Posterior cingulate gyrus (tissue), 11 donors: ENCODE measurements around the gene HM13.
"Not testable (repeated sequence)": the region's sequence is repeated elsewhere in the genome, so short reads cannot be mapped to it uniquely, and the experiment has no call there.

Experiments
- DNase-seq, 10 donors: peaks; one replicate each; pipeline versions ENCODE4 v3.0.0 to v3.0.0-alpha.2; 2020 to 2021; ENCODE audit warnings: mixed read lengths in 3 of 10
- intact Hi-C: fragments of 100-400 bp; cut with DNase I; formaldehyde crosslinking; loops from one replicate; pipeline ENCODE4 v1.15.1; 2023

HM13 gene, protein sequence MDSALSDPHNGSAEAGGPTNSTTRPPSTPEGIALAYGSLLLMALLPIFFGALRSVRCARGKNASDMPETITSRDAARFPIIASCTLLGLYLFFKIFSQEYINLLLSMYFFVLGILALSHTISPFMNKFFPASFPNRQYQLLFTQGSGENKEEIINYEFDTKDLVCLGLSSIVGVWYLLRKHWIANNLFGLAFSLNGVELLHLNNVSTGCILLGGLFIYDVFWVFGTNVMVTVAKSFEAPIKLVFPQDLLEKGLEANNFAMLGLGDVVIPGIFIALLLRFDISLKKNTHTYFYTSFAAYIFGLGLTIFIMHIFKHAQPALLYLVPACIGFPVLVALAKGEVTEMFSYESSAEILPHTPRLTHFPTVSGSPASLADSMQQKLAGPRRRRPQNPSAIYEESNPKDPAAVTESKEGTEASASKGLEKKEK

DNA sequence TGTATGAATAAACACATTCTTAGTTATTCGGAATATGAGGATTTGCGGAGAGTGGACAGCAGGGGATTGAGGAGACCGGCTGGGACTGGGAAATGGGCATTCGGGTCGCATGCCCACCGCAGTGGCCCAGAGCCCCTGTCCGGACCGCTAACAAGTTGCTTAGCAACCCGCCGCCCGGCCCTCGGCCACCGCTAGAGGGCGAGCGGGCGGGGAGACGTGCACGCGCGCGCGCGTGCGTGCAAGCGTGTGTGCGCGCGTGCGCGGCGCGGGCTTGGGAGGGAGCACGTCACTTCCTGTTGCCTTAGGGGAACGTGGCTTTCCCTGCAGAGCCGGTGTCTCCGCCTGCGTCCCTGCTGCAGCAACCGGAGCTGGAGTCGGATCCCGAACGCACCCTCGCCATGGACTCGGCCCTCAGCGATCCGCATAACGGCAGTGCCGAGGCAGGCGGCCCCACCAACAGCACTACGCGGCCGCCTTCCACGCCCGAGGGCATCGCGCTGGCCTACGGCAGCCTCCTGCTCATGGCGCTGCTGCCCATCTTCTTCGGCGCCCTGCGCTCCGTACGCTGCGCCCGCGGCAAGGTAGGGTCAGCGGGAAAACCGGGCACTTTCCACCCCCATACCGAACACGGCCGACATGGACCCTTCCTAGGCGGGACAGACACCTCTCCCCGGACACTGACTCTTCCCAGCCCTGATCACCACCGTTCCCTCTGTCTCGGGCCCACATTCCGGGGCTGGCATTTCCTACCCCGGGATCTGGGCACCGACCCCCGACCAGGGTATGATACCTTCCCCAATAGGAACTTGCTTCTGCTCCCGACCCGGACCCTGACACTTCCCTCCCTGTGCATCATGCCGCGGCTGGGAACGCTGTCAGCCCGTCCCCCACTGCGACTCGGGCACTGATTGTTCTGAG is at the start of gene HM13:
Gene HM13 (plus strand): TSS at position 289 of the 918 bp plus-strand sequence. CDS start 110 bp downstream, at position 399.
- peak; percentile 87 to 99 (median 91) for DNase-seq
- intact Hi-C loops = no loop called here

DNA sequence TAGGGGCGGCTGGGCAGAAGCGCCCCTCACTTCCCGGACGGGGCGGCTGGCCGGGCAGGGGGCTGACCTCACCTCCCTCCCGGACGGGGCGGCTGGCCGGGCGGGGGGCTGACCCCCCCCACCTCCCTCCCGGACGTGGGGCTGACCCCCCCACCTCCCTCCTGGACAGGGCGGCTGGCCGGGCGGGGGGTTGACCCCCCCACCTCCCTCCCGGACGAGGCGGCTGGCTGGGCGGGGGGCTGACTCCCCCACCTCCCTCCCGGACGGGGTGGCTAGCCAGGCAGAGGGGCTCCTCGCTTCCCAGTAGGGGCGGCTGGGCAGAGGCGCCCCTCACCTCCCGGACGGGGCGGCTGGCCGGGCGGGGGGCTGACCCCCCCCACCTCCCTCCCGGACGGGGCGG is 43.3 kb upstream of the HM13 start:
- DNase-seq, intact Hi-C loops: not testable (repeated sequence)

DNA sequence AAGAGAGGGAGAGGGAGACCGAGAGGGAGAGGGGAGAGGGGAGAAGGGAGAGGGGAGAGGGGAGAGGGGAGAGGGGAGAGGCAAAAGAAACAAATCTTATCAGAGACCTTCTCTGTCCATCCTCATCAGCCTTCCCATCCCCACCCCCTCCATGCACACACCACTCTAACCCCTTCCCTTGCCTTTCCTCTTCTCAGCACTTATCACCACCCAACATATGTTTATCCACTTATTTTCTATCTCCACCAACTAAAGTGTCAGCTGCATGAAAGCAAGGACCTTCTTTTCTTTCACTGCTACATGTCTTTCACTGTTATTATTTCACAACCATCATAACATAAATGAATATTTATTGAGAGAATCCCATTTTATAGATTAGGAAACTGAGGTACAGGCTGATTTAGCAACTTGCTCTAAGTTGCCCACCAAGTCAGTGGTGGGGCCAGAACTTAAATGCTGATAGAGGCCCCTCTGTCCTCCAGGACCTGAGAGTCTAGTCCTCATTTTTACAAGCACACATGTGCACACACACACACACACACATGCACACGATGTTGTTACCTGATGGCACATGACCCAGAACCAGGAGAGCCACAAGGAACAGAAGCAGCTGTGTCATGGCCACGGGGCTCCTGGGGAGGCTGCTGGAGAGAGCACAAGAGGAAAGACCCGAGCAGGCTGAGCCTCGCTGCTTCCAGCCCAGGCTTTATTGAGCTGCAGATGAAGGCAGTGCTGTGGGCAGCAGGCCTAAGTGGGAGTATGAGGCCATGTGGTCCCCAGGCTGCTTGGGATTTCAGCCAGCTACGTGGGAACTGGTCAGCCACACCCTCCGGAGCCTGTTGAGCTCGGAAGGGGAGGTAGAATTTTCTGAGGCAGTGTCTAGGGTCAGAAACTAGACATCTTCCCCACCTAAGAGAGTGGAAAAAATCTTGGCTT is 41.6 kb upstream of the HM13 start:
- no peak for DNase-seq
- intact Hi-C loops = no loop called here

DNA sequence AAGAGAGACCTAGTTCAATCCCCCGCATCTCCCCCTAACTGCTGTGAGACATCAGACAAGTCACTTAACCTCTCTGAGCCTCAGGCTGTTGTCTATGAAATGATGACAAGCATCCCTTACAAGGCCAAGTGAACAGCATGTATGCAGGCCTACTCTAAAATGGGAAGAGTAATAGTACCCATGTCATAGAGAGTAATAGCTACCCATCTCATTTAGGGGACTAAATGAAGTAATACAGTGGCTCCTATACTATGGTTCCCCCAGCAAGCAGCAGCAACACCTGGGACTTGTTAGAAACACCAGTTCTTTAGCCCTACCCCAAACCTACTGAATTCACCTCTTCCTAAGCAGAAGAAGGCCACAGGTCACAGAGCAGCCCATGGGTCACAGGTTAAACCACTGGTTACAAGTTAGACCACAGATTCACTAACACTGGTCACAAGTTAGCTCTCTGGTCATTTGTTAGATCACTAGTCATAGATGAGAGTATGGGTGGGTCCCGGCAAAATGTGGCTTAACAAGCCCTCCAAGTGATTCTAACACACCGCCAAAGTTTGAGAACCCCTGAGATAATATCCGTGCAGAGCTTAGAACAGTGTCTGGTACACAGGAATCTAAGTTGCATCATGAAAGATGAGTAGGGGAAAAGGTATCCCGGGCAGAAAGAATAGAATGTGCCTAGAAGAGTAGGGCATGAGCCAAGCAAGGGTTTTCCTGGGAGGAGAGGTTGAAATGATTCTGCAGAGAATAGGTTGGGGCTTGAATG is 40.7 kb upstream of the HM13 start:
- intact Hi-C loops = no loop called here
- no peak for DNase-seq

DNA sequence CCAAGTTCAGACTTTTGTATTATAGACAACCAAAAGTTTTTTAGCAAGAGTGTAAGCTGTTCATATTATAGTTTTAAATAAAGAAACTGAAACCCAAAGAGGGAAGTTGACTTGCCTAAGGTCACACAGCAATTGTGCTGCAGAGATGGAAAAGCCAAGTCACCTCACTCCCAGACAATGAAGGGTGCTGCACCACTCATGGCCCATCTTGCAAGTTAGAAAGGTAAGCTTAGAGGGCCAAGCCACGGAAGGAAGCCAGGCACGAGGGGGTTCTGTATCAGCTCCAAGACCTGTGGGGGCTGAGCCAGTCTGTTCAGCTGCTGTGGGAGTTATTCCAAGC is 40.2 kb upstream of the HM13 start:
- intact Hi-C loops = no loop called here
- no peak for DNase-seq

DNA sequence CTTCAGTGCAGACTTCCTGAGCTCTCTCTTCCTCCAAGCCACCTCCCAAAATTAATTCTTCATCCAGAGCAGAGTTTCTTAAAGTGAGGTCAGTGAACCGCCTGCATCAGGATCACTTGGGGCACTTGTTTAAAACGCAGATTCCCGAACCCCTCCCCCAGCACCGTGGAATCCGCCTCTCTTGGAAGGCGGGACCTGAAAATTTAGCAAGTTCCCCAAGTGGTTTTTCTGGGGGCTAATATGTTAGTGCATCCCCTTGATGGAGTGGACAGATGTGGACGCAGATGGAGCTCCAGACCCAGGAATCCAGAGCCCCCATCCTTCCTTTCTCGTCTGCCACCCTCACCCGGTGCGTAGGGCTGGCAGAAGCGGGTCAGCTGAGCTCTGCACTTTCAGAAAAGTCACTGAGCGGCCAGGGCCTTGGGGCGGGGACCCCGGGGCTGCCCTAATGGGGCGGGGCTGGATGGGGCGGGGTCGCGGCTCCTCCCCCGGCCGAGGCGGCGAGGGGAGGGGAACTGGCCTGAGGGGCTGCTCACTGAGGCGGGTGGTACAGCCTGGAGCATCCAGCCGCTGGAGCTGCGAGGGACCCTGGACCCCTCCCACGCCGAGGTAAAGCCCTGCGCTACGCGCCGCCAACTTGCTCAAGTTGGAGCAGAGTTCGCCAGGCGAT is 39.3 kb upstream of the HM13 start, which contains the start of the genes DEFB124 and REM1:
Gene DEFB124 (minus strand): TSS at position 370 of the 670 bp plus-strand sequence. CDS start 2,114 bp downstream, outside the sequence.
Gene REM1 (plus strand): TSS at position 531 of the 670 bp plus-strand sequence. CDS start 1,158 bp downstream, outside the sequence.
- DNase-seq = no peak
- intact Hi-C loops = no loop called here

DNA sequence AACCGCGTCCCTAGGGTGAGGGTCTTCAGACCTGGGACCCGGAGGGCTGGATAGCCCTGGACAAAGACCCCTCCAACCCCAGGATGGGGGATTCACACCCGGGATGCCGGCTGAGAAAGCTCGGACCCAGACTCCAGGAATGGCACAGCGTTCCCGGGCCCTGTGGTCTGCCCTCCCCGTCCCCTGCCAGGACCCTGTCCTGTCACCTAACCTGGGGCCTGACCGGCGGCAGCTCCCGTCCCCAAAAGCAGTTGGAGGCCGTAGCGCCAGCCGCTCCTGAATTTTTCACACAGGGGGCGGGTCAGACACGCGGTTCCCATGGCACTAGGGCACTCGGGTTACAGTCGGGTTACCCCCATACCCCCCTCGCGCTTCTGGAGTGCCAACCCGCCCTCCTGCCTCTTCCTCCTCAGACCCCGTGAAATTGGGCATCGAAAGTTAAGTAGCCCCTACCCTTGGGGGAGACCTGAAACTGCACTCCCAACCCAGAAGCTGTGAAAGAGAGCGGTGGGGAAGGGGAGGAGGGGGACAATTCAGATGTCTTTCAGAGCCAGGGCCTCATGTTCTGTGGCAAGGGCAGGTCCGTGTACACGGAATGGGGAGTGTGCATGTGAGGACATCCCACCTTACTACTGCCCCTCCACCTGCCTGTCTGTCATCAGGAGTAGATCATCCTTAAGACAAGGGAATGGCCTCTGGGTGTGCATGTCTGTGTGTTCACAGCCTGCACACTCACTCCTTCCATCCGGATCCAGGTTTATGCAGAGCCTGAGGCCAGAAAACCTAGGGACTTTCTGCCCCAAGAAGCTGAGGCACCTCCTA is 38.6 kb upstream of the HM13 start:
- DNase-seq = no peak

DNA sequence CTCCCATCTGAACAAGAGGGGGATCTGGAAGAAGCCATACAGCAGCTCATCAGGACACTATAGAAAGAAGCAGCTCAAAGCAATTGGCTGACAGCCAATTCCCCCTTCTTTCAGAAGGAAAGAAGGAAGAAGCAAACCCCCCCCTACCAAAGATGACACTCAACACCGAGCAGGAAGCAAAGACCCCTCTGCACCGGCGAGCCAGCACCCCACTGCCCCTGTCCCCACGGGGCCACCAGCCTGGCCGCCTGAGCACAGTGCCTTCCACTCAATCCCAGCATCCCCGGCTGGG is 38.0 kb upstream of the HM13 start:
- DNase-seq = no peak
- intact Hi-C loops = no loop called here

More for the DNA sequence above, 38.6 kb upstream of the HM13 start:
- intact Hi-C loops = no loop called here

DNA sequence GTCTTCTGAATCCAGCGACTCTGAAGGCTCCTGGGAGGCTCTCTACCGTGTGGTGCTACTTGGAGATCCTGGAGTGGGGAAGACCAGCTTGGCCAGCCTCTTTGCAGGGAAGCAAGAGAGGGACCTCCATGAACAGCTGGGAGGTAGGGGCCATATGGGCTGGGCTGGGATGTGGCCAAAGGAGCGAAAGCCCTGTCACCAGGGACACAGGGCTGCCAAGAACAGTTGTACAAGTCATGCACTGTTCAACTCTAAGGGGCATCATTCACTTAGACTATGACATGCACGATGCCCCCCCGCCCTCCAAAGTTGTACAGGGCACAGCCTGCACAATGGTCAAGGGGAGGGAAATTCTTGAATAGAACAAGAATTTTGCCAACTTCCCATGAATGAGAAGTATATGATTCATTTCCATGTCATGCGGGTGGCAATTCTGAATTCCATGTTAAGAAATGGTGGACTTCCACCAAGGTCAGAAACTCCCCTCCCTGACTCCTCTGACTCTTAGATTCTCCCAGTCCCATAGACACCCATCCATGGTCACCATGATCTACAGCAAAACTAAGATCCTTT is 37.5 kb upstream of the HM13 start:
- intact Hi-C loops = no loop called here
- DNase-seq = no peak

DNA sequence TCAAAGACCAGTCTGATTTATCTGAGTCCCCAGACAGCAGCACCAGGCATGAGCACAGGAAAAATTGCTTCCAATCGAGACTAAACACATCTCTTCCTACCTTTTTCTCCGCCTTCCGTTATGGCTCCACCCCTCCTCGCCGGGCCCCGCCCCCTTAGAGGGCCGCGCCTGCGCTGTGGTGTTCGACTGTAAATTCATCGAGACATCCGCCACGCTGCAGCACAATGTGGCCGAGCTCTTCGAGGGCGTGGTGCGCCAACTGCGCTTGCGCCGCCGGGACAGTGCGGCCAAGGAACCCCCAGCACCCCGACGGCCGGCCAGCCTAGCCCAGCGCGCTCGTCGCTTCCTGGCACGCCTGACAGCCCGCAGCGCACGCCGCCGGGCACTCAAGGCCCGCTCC is 30.2 kb upstream of the HM13 start:
- DNase-seq = no peak
- intact Hi-C loops = no loop called here

DNA sequence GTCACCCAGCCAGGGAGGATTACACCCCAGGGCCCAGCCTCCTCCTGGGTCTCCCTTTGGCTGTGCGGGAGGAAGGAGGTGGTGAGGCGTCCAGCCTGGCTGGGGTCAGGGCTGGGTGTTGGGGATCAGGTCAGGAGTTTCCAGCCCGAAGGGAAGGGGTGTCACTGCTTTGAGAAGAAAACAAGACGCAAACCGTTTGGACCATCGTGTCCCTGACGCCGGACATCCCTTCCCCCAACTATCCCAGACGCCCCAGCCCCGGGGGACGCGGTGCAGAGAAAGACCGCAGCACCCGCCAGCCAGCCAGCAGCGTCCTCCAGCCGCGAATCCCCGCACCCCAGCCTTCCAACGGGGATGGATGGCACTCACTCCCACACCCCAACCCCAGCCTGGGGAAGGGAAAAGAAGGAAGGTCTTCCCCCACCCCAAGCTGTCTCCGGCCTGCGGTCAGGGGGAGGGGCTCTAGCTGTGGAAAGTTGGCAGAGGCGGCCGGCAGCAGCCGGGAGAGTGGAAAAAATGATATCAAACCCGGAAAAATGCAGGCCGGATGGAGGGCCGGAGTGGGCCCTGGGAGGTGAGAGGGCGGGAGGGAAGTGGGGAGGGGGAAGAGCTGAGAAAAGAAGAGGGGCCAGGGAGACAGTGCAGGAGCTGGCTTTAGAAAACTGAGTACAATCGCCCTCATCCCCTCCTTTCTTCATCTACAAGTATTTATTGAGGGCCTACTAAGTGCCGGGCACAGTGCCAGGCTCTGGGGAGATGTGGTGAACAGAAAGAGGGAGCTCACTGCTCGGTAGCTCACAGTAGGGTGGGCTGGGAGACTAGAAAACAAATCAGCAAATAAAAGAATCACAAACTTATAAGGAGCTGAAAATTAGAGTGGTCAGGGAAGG is 28.5 kb upstream of the HM13 start:
- no peak for DNase-seq
- intact Hi-C loops = no loop called here

DNA sequence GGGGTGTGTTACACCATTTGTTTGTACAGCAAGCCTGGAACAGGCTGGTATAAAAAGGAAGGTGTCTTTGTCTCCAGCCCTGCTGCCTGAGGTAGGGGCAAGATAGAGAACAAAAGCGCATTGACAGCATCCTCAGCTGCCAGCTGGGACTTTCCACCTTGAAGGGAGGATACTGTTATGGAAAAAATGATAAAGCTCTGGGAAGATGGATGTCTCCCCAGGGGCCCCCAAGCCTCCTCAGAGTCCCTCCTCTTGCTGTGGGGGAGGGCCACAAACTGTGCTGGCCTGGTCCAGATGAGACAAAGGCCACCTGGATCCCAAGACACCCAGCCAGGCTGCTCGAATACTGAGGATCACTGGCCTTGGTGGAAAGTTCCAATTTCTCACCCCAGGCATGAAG is 26.1 kb upstream of the HM13 start:
- intact Hi-C loops = no loop called here
- no peak for DNase-seq

DNA sequence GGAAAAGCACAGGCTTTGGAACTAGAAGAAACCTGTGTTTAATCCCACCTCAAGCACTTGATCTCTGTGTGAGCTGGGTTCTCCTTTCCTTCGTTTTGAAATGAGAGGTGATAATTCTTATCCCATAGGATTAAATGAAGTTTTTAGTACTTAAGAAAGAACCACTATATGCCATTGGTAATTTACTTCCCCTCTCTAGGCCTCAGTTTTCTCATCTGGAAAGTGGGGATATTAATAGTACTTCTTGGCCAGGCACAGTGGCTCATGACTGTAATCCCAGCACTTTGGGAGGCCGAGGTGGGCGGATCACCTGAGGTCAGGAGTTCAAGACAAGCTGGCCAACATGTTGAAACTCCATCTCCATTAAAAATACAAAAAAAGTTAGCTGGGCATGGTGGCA is 25.1 kb upstream of the HM13 start:
- no peak for DNase-seq
- intact Hi-C loops = no loop called here

DNA sequence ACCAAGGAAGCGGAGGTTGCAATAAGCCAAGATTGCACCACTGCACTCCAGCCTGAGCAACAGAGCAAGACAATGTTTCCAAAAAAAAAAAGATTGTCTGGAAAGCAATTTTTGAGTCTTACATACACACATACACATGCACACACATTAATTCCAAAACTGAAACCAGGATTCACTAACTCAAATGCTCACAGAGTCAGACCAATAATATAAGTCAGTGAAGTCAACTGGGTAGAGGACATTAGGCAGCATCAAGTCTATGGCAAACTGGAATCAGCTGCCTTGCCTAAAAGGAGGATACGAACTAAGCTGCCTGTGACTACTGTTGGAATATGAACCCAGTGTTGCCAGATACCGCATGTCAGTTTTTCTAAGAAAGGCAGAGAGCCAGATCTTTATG is 23.5 kb upstream of the HM13 start:
- no peak for DNase-seq
- intact Hi-C loops = no loop called here

DNA sequence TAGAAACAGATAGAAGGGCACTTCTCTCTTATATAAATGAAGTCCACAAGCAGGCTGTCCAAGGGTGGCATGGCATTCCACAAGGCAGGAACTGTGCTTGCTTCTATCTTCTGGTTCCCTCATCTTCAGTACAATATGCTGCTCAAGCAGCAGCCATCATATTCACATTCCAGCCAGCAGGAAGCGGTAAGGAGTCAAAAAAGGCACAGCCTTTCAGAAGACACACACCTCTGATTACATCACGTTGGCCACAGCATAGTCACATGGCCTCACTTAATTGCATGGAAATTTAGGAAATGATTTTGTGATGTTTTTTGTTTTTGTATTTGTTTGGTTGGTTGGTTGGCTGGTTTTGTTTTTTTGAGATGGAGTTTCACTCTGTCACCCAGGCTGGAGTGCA is 20.1 kb upstream of the HM13 start:
- DNase-seq = no peak
- intact Hi-C loops = no loop called here

DNA sequence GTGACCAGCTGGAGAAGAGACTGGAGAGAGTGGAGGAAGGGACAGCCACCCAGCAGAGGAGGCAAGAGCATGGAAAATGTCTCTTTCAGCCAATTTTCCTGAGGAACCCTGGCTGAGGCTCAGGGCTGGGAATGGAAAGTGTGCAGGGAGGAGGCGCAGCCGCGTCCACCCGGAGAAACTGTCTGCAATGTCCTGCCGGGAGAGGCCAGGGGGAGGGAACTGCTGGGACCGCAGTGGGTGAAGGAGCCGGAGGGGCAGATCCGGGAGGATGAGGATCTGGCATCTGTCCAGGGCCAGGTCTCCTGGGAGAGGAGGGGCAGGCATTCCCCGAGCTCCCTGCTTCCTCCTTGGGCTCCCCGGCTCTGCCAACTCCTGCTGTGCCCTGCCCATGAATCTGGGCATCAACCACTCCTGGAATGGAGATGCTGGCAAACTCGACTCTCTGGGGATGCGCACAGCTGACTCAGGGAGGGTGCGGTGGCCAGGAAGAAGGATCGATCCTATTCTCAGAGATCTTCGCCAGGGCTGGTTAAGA is 17.4 kb upstream of the HM13 start:
- intact Hi-C loops = no loop called here
- DNase-seq = peak in 1 of 10 donors; percentile 88
